ENCODE results near the gene TROAP. TPM values are rescaled to one million over a fixed set of nuclear protein-coding genes. Genes with fewer than 3 reads are reported as not detected.

The TROAP gene
- polyA plus RNA-seq, 3 donors = 0.05 TPM; not detected in 2

- Mint-ChIP-seq H3K27me3 (ENCODE audit: low read depth in 3 of 3) (peaks cover 14 to 23% (median 20%) of the 10 kb centered on the region in 3 donors), H3K36me3 (peaks cover 50 to 79% of the 10 kb centered on the region in 2 donors), H3K4me3 (no peak overlapping the region), H3K9me3 (peaks cover 0 to 4% (median 0%) of the 10 kb centered on the region in 7 donors), H3K27ac (no peak overlapping the region), H3K4me1 (peaks cover 22% of the 10 kb centered on the region)
- Histone ChIP-seq H3K36me3 (replicated peaks in 1 of 2; ENCODE audit: control insufficient read depth in 1 of 2, insufficient read depth in 2 of 2, low read length in 2 of 2) (peaks cover 22 to 59% of the 10 kb centered on the region in 2 donors), H4K20me1 (ENCODE audit: insufficient read depth, low read length) (no peaks in the 10 kb centered on the region), H3K9ac (ENCODE audit: insufficient read depth, low read length, poor library complexity, severe bottlenecking) (no peak overlapping the region), H2AFZ (ENCODE audit: insufficient read depth, low read depth, low read length, poor library complexity, severe bottlenecking) (no peak overlapping the region), H3K27me3 (ENCODE audit: control insufficient read depth in 2 of 2, insufficient read depth in 2 of 2, low read length in 2 of 2) (peaks cover 7 to 10% of the 10 kb centered on the region in 2 donors), H3K79me2 (ENCODE audit: insufficient read depth, low read length) (peaks cover 19% of the 10 kb centered on the region), H3K4me2 (replicated peaks; ENCODE audit: extremely low read depth, low read length, poor library complexity, severe bottlenecking) (no peak overlapping the region), H3K4me1 (ENCODE audit: control insufficient read depth in 1 of 2, insufficient read depth in 2 of 2, low read length in 2 of 2) (peaks cover 10 to 14% of the 10 kb centered on the region in 2 donors), H3K9me3 (replicated peaks in 1 of 2; ENCODE audit: control insufficient read depth in 1 of 2, insufficient read depth in 1 of 2, low read length in 2 of 2) (no peaks in the 10 kb centered on the region), H3K4me3 (replicated peaks in 1 of 3; ENCODE audit: low read depth in 2 of 3, low read length in 3 of 3) (no peak overlapping the region), H3K27ac (ENCODE audit: low read depth in 1 of 2, low read length in 2 of 2) (no peak overlapping the region)
- intact Hi-C loops (cut with micrococcal nuclease) = no loop called here
- TF ChIP-seq CTCF (IDR thresholded peaks at IDR 0.05) = no peak
- WGBS (ENCODE audit: insufficient coverage) = no CpG with 5 or more reads among the region's 2 CpGs
- no peak for DNase-seq
These were observed 4.8 kb downstream of the TROAP start for GRCh38 chr12:49327887-49328286.

- Histone ChIP-seq H3K4me3 (replicated peaks in 1 of 3; ENCODE audit: low read depth in 2 of 3, low read length in 3 of 3) (no peak overlapping the region), H3K9ac (ENCODE audit: insufficient read depth, low read length, poor library complexity, severe bottlenecking) (no peak overlapping the region), H3K27me3 (ENCODE audit: control insufficient read depth in 2 of 2, insufficient read depth in 2 of 2, low read length in 2 of 2) (peaks cover 14 to 20% of the 10 kb centered on the region in 2 donors), H3K4me1 (ENCODE audit: control insufficient read depth in 1 of 2, insufficient read depth in 2 of 2, low read length in 2 of 2) (peaks cover 5 to 10% of the 10 kb centered on the region in 2 donors), H3K27ac (ENCODE audit: low read depth in 1 of 2, low read length in 2 of 2) (no peak overlapping the region), H3K36me3 (replicated peaks in 1 of 2; ENCODE audit: control insufficient read depth in 1 of 2, insufficient read depth in 2 of 2, low read length in 2 of 2) (peaks cover 22 to 59% of the 10 kb centered on the region in 2 donors), H3K9me3 (replicated peaks in 1 of 2; ENCODE audit: control insufficient read depth in 1 of 2, insufficient read depth in 1 of 2, low read length in 2 of 2) (no peaks in the 10 kb centered on the region), H3K4me2 (replicated peaks; ENCODE audit: extremely low read depth, low read length, poor library complexity, severe bottlenecking) (no peak overlapping the region), H4K20me1 (ENCODE audit: insufficient read depth, low read length) (no peaks in the 10 kb centered on the region), H3K79me2 (ENCODE audit: insufficient read depth, low read length) (peaks cover 11% of the 10 kb centered on the region), H2AFZ (ENCODE audit: insufficient read depth, low read depth, low read length, poor library complexity, severe bottlenecking) (no peak overlapping the region)
- H3K27ac Mint-ChIP-seq = peak overlapping the region in 1 of 7 donors; percentile 66
- H3K36me3 Mint-ChIP-seq = peaks cover 53 to 79% of the 10 kb centered on the region in 2 donors
- peaks cover 24 to 32% (median 26%) of the 10 kb centered on the region in 3 donors for H3K27me3 Mint-ChIP-seq (ENCODE audit: low read depth in 3 of 3)
- H3K9me3 Mint-ChIP-seq = peaks cover 0 to 5% (median 2%) of the 10 kb centered on the region in 7 donors
- WGBS (ENCODE audit: insufficient coverage) = 96% methylated on average over 5 of the region's 12 CpGs
- H3K4me3 Mint-ChIP-seq = peak overlapping the region in 1 of 2 donors; percentile 48
- intact Hi-C loops (cut with micrococcal nuclease) = no loop called here
- H3K4me1 Mint-ChIP-seq = peaks cover 20% of the 10 kb centered on the region
- no peak for DNase-seq
- TF ChIP-seq CTCF (IDR thresholded peaks at IDR 0.05) = no peak
These were observed 5.8 kb downstream of the TROAP start for GRCh38 chr12:49328816-49329215.

Data from CD14-positive monocyte (primary cell).